Subcutaneous adipose tissue (tissue), 4 donors: ENCODE data around the gene NSA2. TPM values are rescaled to one million over a fixed set of nuclear protein-coding genes. Genes with fewer than 3 reads are reported as not detected.

Experiments used
- total RNA-seq, 4 donors: library from RNA; depleted of rRNA; stranded (reverse); fragments of >200 nt; gene quantifications; one replicate each; pipeline ENCODE4 v1.1.0, GENCODE V29; 2016
- TF ChIP-seq, protein P1 (sequence below): fragments of 450-650 bp; IDR thresholded peaks from one replicate; pipeline ENCODE4 v1.5.1; 2016; ENCODE audit warnings: low read depth, mild to moderate bottlenecking, control low read depth, antibody characterized with exemption, moderate library complexity

The NSA2 gene
- total RNA-seq, result 100 to 1,000 TPM in 3 of 4 donors, 10 to 100 TPM in 1; 94.2 to 114 (median 110) TPM

GRCh38 chr5:74766849-74767578 is at the start of gene NSA2, which contains the start of gene GFM2:
NSA2 (plus strand) TSS chr5:74767249; CDS start chr5:74767361, 112 bp downstream.
GFM2 (minus strand) TSS chr5:74767117; CDS start chr5:74763742, 3,375 bp downstream.
- TF ChIP-seq, protein P1, sequence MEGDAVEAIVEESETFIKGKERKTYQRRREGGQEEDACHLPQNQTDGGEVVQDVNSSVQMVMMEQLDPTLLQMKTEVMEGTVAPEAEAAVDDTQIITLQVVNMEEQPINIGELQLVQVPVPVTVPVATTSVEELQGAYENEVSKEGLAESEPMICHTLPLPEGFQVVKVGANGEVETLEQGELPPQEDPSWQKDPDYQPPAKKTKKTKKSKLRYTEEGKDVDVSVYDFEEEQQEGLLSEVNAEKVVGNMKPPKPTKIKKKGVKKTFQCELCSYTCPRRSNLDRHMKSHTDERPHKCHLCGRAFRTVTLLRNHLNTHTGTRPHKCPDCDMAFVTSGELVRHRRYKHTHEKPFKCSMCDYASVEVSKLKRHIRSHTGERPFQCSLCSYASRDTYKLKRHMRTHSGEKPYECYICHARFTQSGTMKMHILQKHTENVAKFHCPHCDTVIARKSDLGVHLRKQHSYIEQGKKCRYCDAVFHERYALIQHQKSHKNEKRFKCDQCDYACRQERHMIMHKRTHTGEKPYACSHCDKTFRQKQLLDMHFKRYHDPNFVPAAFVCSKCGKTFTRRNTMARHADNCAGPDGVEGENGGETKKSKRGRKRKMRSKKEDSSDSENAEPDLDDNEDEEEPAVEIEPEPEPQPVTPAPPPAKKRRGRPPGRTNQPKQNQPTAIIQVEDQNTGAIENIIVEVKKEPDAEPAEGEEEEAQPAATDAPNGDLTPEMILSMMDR, result no peak

- TF ChIP-seq, protein P1, result no peak
These were observed 49.5 kb upstream of the NSA2 start for GRCh38 chr5:74717596-74717995.

GRCh38 chr5:74722271-74722670 is 44.8 kb upstream of the NSA2 start:
- TF ChIP-seq, protein P1, result no peak

GRCh38 chr5:74725331-74725730 is 41.7 kb upstream of the NSA2 start:
- TF ChIP-seq, protein P1, result no peak

DNA sequence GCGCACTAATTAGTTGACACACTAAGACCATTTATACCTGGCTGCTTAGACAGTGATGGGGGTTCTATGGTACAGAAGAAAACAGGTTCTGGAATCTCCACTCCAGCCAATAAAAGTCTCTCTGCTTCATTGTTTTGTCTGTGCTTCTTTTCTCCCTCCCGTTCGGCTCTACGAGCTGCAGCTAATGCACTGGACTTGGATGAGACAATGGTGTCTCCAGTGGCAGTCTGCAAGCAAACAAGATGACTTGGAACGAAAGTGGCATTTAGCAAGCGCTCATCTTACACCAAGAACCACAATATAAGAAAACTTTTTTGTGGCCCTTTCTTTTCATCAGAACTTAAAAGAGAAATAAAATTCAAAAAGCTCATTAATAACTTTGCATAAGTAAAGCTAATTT is 30.3 kb upstream of the NSA2 start:
- TF ChIP-seq, protein P1, result no peak

DNA sequence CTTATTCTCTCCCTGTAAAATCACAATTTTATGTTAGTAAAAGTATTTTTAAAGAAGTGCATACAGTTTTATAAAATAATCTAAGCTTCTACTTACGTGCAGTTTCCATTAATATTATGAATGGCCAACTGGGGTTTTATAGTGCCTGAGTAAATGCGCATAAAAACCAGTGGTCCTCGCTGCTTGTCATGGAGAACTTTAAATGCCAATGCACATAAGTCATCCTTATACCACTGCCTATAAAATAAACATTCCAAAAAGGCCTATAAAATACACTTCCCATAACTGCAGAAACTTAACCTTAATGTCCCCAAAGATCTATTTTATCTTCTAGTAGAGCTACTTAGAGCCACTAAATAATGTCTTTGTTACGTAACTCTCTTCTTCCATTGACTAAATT is 28.6 kb upstream of the NSA2 start:
- TF ChIP-seq, protein P1, result no peak

GRCh38 chr5:74761241-74761640 is 5.8 kb upstream of the NSA2 start:
- TF ChIP-seq, protein P1, result no peak
